IMR-90 (cell line): ENCODE results near the gene PCARE.

ENCODE experiments used
- CTCF ChIP-seq: conservative IDR thresholded peaks from 2 replicates; pipeline ENCODE4 v1.5.1; 2012; ENCODE audit warnings: mild to moderate bottlenecking, low read depth, low read length, improper control_type of control experiment
- RFX5 ChIP-seq: IDR thresholded peaks from 2 replicates; pipeline ENCODE4 v1.8.0; 2012; ENCODE audit warnings: low read depth, mild to moderate bottlenecking, low read length, moderate library complexity

- no peak for TF ChIP-seq CTCF
- TF ChIP-seq RFX5 = no peak
Measured at GRCh38 chr2:29052807-29053206, 21.5 kb downstream of the PCARE start.
